Activated CD4-positive, alpha-beta T cell treated with anti-CD3 and anti-CD28 coated beads for 4 hours (primary cell): ENCODE data around the gene TP53INP2.

Experiments used
- DNase-seq, 2 donors: peaks; one replicate each; pipeline ENCODE4 v3.0.0-alpha.2; 2020

The TP53INP2 gene

DNA sequence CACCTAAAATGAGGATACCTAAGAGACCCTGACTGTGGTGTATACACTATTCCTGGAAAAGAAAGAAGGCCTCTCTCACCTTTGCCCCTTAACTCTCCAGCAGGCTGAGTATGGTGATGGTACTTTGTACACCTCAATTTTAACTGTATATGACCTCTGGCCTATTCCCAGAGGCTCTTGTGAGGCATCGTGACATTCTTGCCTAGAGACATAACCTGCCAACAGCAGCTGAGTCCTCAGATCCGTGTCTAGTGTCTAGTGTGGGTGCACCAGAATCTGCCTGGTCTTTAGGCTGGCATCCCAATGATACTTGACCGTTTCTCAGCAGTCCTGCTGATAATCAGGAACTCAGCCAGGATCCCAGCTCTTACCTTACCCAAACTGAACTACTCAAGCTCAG lies 20.0 kb downstream of the TP53INP2 start:
- DNase-seq = no peak

DNA sequence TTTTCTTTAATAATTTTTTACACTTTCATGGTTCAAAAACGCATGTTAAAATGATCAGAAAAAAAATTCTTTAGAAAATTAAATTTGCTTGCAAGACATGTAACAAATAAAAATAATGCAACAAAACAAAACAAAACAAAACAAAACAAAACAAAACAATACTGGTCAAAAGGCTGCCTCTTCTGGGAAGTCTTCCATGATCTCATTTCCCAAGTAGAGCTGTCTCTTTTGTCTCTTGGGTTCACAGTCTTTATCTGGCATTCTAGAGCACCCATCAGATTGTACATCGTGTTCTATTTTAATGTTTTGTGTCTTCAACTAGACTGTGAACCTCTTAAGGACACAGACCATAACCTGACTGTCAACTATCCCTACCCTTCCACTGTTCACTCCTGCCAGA lies 25.3 kb downstream of the TP53INP2 start:
- no peak for DNase-seq

GRCh38 chr20:34732523-34732922 lies 28.4 kb downstream of the TP53INP2 start:
- DNase-seq = no peak

DNA sequence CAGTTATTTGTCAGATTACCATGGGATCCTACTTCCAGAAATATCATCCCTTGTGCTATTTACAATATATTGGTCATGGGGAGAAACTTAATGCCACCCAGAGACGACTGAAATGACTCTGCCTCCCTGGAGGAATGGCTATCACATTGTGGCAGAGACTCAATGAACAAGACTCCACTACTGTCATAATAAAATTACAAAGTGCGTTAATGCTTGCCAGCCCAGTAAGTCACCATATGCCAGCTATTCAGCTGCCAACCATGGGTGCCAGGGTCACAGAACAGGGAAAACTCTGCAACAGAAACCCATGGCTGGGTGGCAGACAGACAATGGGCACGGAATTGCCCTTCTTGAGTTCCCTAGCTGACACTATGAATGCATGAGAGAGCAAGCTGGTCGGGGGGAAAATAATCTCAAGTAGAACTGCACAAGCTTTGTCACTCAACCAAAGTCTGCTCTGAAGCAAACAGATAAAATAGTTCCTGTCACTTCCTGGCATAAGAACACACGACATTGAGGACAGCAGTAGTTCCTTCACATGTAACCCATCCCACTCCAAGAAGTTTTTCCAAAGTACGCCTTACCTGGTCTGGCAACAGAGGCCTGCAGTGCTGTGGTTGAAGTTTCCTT lies 32.1 kb downstream of the TP53INP2 start:
- DNase-seq = no peak

- no peak for DNase-seq
Observed at GRCh38 chr20:34743039-34743438, 38.9 kb downstream of the TP53INP2 start.

- no peak for DNase-seq
Observed at GRCh38 chr20:34744340-34744739, 40.2 kb downstream of the TP53INP2 start.

DNA sequence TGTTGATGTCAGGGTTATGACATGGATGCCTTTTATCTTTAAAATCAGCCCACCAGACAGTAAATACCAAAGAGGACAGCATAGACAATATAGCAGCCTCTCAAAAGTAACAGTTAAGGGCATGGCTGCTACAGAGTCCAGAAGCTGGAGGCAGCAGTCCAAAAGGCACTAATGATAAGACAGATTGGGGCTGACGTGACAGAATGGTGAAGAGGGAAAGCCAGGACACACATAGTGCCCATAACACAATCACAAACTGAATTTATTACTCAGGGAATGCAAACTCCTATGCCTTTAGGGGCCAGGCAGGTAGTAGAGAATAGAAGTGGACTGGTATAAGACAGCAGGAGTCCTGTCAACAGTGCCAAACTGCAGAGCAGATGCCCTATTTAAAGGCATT lies 40.7 kb downstream of the TP53INP2 start:
- no peak for DNase-seq

GRCh38 chr20:34746674-34747073 lies 42.5 kb downstream of the TP53INP2 start:
- DNase-seq = no peak

GRCh38 chr20:34747479-34747878 lies 43.3 kb downstream of the TP53INP2 start:
- no peak for DNase-seq

DNA sequence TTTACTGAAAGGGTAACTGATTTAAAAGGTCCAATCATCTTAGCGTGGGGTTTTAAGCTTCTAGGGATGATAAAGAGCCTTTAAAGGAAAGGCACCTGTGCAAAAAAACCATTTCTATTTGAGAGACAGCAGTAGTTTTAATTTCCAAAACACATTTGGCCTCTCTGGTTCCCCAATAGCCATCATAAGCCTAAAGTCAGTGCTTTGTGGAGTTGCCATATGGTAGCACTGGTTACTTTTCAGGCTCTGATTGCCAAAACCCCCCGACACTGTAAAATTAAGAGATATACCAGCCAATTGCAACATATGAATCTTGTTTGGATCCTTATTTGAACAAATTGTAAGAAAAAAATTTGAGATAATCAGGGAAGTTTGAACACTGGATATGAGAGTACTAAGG lies 44.6 kb downstream of the TP53INP2 start:
- DNase-seq = no peak

DNA sequence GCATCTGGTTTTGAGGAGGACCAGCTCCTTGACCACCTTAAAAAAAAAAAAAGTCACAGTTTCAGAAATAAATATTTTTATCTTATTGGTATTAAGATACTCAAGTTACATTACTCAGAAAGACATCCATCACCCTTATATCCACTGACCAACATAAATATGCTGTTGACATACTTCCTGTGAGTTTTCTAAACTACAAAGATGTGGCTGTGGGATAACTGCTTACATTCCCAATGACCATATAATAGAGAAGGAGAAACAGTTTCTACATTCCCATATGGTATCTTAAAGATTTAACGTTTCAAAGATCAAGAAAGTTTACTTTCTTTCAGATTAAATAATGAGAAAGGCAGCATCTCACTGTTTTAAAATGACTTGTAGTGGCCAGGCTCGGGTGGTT lies 46.3 kb downstream of the TP53INP2 start:
- no peak for DNase-seq

DNA sequence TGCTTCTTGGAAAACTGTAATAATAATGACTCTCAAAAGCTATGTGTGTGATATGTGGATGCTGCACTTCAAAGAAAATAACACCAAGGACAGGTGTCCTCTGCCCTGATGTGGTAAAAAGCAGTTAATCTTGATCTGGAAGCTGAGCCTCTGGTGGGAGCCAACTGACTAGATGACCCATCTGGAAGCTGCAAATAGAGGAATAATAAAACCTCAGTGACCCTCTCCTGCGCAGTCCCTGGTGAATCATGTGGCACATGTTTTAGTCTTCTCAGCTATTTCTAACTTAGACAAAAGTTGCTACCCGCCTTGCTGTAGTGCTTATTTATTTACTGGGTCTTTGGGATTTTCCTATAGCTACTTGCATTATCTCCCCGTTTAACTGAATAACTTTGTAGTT lies 47.3 kb downstream of the TP53INP2 start:
- DNase-seq = no peak

DNA sequence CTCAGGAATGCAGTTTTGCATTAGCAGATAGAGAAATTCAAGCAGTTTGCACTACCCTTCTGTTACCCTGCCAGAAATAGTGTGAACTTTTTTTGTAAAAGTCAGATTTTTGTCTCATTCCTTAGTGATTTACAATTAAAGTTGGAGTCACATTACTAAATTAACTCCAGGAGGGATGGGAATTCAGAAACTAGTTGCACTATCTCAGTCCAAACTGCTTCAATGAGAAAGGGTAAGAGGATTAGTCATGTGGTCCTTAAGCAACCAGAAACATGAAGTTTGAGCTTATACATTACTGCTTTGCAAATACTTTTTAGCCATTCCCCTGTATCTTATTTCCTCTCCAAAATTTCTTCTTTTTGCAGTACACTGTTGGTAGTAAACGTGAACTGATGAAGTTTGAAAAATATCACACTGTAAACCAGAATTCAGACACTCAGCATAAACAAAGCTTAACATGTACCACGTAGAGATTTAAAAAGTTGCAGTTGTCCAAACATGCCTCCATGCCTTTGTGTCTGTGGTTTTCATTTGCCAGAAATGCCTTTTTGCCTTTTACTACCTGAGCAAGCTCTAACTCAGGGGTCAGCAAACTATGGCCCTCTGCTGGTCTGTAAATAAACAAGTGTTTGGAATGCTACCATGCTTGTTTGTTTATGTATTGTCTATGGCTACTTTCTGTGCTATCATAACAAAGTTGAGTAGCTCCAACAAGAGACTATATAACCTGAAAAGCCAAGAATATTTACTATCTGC lies 49.7 kb downstream of the TP53INP2 start:
- DNase-seq = no peak

- no peak for DNase-seq
Observed at GRCh38 chr20:34754611-34755010, 50.5 kb downstream of the TP53INP2 start.

- DNase-seq = no peak
Observed at GRCh38 chr20:34755367-34755766, 51.2 kb downstream of the TP53INP2 start.

DNA sequence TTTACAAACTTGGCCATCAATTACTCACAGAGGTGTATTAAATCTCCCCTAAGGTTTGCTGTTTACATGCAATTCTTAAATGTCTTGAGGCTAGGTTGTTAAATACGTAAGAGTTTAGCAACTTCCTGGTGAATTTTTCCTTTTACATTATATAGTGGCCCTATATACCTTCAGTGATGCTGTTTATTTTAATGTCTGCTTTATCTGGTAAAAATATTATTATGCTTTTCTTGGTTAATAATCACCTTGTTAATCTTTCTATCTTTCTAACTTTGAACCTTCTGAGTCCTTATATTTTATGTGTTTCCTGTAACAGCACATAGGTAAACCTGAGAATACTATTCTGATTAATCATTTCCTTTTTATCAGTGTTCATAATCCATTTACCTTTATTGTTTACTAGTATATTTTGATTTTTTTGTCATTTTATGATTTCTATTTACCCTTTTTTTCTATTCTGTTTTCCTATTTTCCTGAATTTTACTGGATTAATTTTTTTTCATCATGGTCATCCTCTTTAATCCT lies 57.9 kb downstream of the TP53INP2 start:
- no peak for DNase-seq
